ENCODE data around the gene ADAM33. TPM values are rescaled to one million over a fixed set of nuclear protein-coding genes. Genes with fewer than 3 reads are reported as not detected.

The ADAM33 gene
- total RNA-seq, 1 donor: 68.6 TPM

DNA sequence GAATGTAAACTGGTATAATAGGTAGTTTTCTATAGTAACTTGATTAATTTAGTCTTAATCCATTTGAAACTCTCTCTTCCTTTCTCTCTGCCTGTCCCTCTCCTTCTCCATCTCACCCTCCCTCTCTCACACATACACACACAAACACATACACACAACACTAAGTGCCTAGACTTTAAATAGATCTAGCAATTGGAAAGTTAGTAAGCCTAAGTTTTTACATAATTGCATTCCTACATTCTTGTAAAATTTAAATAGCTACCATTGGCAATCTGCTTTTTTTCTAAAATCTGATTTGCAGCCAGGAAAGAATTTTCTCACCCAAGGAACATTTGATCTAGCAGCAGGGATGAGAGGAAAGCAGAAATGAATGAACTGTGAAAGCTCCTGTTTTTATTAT is 34.3 kb downstream of the ADAM33 start:
- TF ChIP-seq, protein P1, sequence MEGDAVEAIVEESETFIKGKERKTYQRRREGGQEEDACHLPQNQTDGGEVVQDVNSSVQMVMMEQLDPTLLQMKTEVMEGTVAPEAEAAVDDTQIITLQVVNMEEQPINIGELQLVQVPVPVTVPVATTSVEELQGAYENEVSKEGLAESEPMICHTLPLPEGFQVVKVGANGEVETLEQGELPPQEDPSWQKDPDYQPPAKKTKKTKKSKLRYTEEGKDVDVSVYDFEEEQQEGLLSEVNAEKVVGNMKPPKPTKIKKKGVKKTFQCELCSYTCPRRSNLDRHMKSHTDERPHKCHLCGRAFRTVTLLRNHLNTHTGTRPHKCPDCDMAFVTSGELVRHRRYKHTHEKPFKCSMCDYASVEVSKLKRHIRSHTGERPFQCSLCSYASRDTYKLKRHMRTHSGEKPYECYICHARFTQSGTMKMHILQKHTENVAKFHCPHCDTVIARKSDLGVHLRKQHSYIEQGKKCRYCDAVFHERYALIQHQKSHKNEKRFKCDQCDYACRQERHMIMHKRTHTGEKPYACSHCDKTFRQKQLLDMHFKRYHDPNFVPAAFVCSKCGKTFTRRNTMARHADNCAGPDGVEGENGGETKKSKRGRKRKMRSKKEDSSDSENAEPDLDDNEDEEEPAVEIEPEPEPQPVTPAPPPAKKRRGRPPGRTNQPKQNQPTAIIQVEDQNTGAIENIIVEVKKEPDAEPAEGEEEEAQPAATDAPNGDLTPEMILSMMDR (IDR thresholded peaks at IDR 0.05; ENCODE audit: insufficient read depth, low read length): no peak
- H3K4me3 ChIP-seq (ENCODE audit: low read depth, low read length): no peak overlapping the region
- DNase-seq (ENCODE audit: low read depth): no peak

DNA sequence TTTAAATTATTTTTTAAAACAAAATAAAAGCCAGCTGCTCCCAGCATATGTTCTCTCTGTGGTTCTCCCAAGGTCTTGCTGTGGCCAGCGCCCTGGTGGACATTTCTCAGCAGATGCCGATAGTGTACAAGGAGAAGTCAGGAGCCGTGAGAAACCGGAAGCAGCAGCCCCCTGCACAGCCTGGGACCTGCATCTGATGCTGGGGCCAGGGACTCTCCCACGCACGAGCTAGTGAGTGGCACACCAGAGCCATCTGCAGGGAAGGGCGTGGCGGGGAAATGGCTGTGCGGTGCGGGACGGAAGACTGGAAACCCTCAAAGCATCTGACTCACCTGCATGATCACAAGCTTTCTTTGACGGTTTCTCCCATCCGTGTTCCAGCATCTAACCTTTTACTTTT is 35.2 kb downstream of the ADAM33 start:
- H3K4me3 ChIP-seq (ENCODE audit: low read depth, low read length): no peak overlapping the region
- DNase-seq (ENCODE audit: low read depth): no peak
- TF ChIP-seq, protein P1 (IDR thresholded peaks at IDR 0.05; ENCODE audit: insufficient read depth, low read length): no peak

DNA sequence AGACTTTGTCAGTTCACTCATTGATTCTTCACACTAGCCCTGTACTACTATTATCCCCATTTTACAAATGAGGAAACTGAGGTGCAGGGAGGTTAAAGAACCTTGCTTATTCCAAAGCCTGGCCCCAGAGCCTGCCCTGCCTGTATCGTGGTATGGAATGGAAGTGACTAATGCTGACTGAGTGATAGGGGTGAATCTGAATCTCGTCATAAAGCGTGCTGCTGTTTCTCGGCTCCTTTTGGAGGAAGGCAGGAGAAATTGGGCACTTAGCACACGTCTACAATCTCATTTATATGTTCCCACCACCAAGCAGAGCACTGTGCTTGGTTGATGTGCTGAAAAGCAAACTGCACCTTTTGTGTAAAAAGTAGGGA is 35.8 kb downstream of the ADAM33 start:
- no peak for DNase-seq (ENCODE audit: low read depth)
- TF ChIP-seq, protein P1 (IDR thresholded peaks at IDR 0.05; ENCODE audit: insufficient read depth, low read length): no peak
- H3K4me3 ChIP-seq (ENCODE audit: low read depth, low read length): no peak overlapping the region

DNA sequence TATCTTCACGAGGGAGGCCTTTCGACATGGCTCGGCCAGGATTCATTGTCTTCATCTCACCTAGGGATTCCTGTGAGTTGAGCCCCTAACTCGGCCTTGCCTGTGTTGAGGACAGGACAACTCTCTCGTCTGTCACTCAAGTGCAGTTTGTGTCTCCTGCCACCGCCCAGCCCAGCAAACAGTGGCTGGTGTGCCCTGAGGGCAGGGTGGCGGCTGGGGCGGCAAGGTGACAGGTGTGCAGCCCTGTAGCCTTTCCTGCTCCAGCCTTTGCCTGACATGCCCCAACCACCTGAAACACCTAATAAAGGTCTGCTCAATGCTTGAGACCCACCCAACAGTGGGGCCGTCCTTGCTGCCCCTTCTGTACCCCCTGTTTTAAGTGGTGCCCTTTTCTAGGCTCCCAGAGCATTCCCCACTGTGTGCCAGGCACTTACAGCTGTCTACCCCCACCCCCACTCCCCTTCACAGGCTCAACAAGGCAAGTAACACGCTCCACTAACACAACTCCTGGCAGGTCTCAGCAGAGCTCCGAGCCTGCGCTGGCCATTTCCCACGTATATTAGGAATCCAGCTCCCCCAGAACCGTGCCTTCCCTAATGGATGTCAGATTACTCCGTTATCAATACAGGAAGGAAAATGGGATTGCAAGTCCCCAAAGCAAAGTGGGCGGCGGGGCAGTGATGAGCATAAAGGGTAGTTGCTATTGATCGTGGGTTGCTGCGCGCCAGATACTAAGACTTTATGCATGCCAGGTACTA is 36.3 kb downstream of the ADAM33 start:
- no peak for DNase-seq (ENCODE audit: low read depth)
- no peak overlapping the region for H3K4me3 ChIP-seq (ENCODE audit: low read depth, low read length)
- TF ChIP-seq, protein P1 (IDR thresholded peaks at IDR 0.05; ENCODE audit: insufficient read depth, low read length): no peak

DNA sequence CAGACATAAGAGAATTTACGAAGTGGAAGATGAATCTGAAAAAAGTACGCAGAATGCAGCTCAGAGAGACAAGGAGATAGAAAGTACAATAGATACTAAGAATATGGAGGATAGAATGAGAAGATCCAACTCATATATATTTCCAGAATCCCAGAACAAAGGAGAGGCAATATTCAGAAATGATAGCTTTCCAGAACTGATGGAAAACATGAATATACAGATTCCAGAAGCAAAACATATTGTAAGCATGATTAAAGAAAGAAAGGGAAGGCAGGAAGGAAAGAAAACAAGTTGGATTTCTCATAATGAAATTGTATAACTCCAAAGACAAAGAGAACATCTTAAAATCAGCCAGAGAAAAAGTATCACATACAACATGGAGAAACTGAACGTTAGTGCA is 41.6 kb downstream of the ADAM33 start:
- no peak overlapping the region for H3K4me3 ChIP-seq (ENCODE audit: low read depth, low read length)
- TF ChIP-seq, protein P1 (IDR thresholded peaks at IDR 0.05; ENCODE audit: insufficient read depth, low read length): no peak
- no peak for DNase-seq (ENCODE audit: low read depth)

DNA sequence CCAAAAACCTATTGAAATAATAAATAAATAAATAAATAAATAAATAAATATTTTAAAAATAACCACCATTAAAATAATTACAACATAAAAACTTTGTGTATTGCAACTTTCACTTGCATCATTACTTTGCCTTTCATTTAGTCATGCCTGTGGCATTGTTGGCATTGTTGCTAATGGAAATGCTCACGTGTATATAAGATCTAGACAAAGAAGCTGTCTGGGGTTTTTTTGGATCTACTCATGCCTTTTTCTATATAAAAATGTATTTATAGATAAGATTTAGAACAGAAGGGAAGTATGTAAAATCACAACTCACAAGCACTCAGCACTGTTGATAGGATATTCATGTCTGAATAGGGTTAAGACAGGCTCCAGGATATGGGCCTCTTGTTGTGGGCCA is 46.5 kb downstream of the ADAM33 start:
- DNase-seq (ENCODE audit: low read depth): peak; percentile 6
- TF ChIP-seq, protein P1 (IDR thresholded peaks at IDR 0.05; ENCODE audit: insufficient read depth, low read length): no peak

More for the DNA sequence above, 46.5 kb downstream of the ADAM33 start:
- H3K4me3 ChIP-seq (ENCODE audit: low read depth, low read length): no peak overlapping the region

All from fibroblast of the aortic adventitia (primary cell).